ENCODE data around the gene ACYP1. TPM values are rescaled to one million over a fixed set of nuclear protein-coding genes. Genes with fewer than 3 reads are reported as not detected.

ACYP1 gene
- total and polyA plus RNA-seq, 4 donors = 11.6 to 35.5 (median 16.8) TPM

- no peak for ATAC-seq (ENCODE audit: insufficient read depth, low FRiP score)
- H3K27ac ChIP-seq (ENCODE audit: low read depth in 1 of 2, low read length in 1 of 2) = no peak overlapping the region
- H3K4me3 ChIP-seq = no peak overlapping the region
- peaks cover 0 to 4% (median 0%) of the 10 kb centered on the region in 5 donors for H3K4me1 ChIP-seq (ENCODE audit: control insufficient read depth in 5 of 5, insufficient read depth in 5 of 5, low read length in 5 of 5)
- no peak for TF ChIP-seq CTCF (IDR thresholded peaks at IDR 0.05; ENCODE audit: control extremely low read depth, extremely low read depth)
- WGBS, 2 donors = 93 to 96% methylated on average over 3 of the region's 3 CpGs
- H3K36me3 ChIP-seq (ENCODE audit: control insufficient read depth in 4 of 4, insufficient read depth in 4 of 4, low read length in 4 of 4) = peaks cover 31 to 50% (median 38%) of the 10 kb centered on the region in 4 donors
- H3K9ac ChIP-seq (ENCODE audit: insufficient read depth in 1 of 2, low read length in 2 of 2) = no peak overlapping the region
- no peaks in the 10 kb centered on the region for H3K27me3 ChIP-seq (ENCODE audit: control insufficient read depth in 3 of 3, insufficient read depth in 3 of 3, low read length in 2 of 3)
- DNase-seq = no peak
- no peaks in the 10 kb centered on the region for H3K9me3 ChIP-seq (ENCODE audit: control insufficient read depth in 4 of 4, insufficient read depth in 3 of 4, low read length in 3 of 4)
Observed at GRCh38 chr14:75090353-75090752, 26.5 kb upstream of the ACYP1 start.

GRCh38 chr14:75088566-75089373 is 24.9 kb upstream of the ACYP1 start:
- Histone ChIP-seq H3K27ac (ENCODE audit: low read depth in 1 of 2, low read length in 1 of 2) (no peak overlapping the region), H3K4me1 (ENCODE audit: control insufficient read depth in 5 of 5, insufficient read depth in 5 of 5, low read length in 5 of 5) (peaks cover 0 to 5% (median 0%) of the 10 kb centered on the region in 5 donors), H3K36me3 (ENCODE audit: control insufficient read depth in 4 of 4, insufficient read depth in 4 of 4, low read length in 4 of 4) (peaks cover 37 to 53% (median 43%) of the 10 kb centered on the region in 4 donors), H3K9me3 (ENCODE audit: control insufficient read depth in 4 of 4, insufficient read depth in 3 of 4, low read length in 3 of 4) (no peaks in the 10 kb centered on the region), H3K27me3 (ENCODE audit: control insufficient read depth in 3 of 3, insufficient read depth in 3 of 3, low read length in 2 of 3) (no peaks in the 10 kb centered on the region), H3K9ac (ENCODE audit: insufficient read depth in 1 of 2, low read length in 2 of 2) (no peak overlapping the region), H3K4me3 (no peak overlapping the region)
- WGBS, 2 donors = 77 to 79% methylated on average over 7 of the region's 7 CpGs
- DNase-seq (peak; percentile 59 to 85 (median 81)), ATAC-seq (ENCODE audit: insufficient read depth, low FRiP score) (no peak)
- TF ChIP-seq CTCF (IDR thresholded peaks at IDR 0.05; ENCODE audit: control extremely low read depth, extremely low read depth) = peak; percentile 62

GRCh38 chr14:75088153-75088552 is 24.3 kb upstream of the ACYP1 start:
- Histone ChIP-seq H3K9me3 (ENCODE audit: control insufficient read depth in 4 of 4, insufficient read depth in 3 of 4, low read length in 3 of 4) (no peaks in the 10 kb centered on the region), H3K27ac (ENCODE audit: low read depth in 1 of 2, low read length in 1 of 2) (no peak overlapping the region), H3K9ac (ENCODE audit: insufficient read depth in 1 of 2, low read length in 2 of 2) (no peak overlapping the region), H3K4me1 (ENCODE audit: control insufficient read depth in 5 of 5, insufficient read depth in 5 of 5, low read length in 5 of 5) (peaks cover 0 to 7% (median 0%) of the 10 kb centered on the region in 5 donors), H3K27me3 (ENCODE audit: control insufficient read depth in 3 of 3, insufficient read depth in 3 of 3, low read length in 2 of 3) (no peaks in the 10 kb centered on the region), H3K4me3 (no peak overlapping the region), H3K36me3 (ENCODE audit: control insufficient read depth in 4 of 4, insufficient read depth in 4 of 4, low read length in 4 of 4) (peaks cover 38 to 52% (median 44%) of the 10 kb centered on the region in 4 donors)
- DNase-seq (no peak), ATAC-seq (ENCODE audit: insufficient read depth, low FRiP score) (no peak)
- WGBS, 2 donors = 93% methylated on average over 2 of the region's 2 CpGs
- TF ChIP-seq CTCF (IDR thresholded peaks at IDR 0.05; ENCODE audit: control extremely low read depth, extremely low read depth) = no peak

Data from lung (tissue), 12 donors.